H9 (cell line): ENCODE data around the gene COPB2. TPM values are rescaled to one million over a fixed set of nuclear protein-coding genes. Genes with fewer than 3 reads are reported as not detected.

Experiments used
- DNase-seq: peaks from one replicate; pipeline ENCODE4 v3.0.0-alpha.2; 2017
- H2AFZ ChIP-seq: one replicate; pipeline ENCODE4 v1.6.1; 2013; ENCODE audit warnings: mild to moderate bottlenecking, low read length, control low read depth, moderate library complexity
- H2AK5ac ChIP-seq: 2 replicates; pipeline ENCODE4 v1.6.1; 2013; ENCODE audit warnings: low read length, control low read depth, mixed read lengths; ENCODE audit not compliant: insufficient read length
- H2BK120ac ChIP-seq: one replicate; pipeline ENCODE4 v1.6.1; 2013; ENCODE audit warnings: low read depth, mild to moderate bottlenecking, low read length, control low read depth, inconsistent platforms; ENCODE audit not compliant: poor library complexity, severe bottlenecking
- H2BK12ac ChIP-seq: 2 replicates; pipeline ENCODE4 v1.6.1; 2013; ENCODE audit warnings: low read length, control low read depth, mixed read lengths, low read depth; ENCODE audit not compliant: insufficient read length
- H2BK15ac ChIP-seq: 2 replicates; pipeline ENCODE4 v1.6.1; 2013; ENCODE audit warnings: low read depth, low read length, control low read depth
- H2BK20ac ChIP-seq: one replicate; pipeline ENCODE4 v1.6.1; 2013; ENCODE audit warnings: low read depth, mild to moderate bottlenecking, low read length, control low read depth, inconsistent platforms; ENCODE audit not compliant: poor library complexity, severe bottlenecking
- H2BK5ac ChIP-seq: 2 replicates; pipeline ENCODE4 v1.6.1; 2013; ENCODE audit warnings: low read length, control low read depth, mixed read lengths; ENCODE audit not compliant: insufficient read length
- H3K14ac ChIP-seq: 2 replicates; pipeline ENCODE4 v1.6.1; 2013; ENCODE audit warnings: low read length, control low read depth; ENCODE audit not compliant: insufficient read depth
- H3K18ac ChIP-seq: 2 replicates; pipeline ENCODE4 v1.6.1; 2013; ENCODE audit warnings: low read depth, mild to moderate bottlenecking, mixed read lengths, low read length, control low read depth; ENCODE audit not compliant: insufficient read length
- H3K23ac ChIP-seq: 2 replicates; pipeline ENCODE4 v1.6.1; 2013; ENCODE audit warnings: low read length, control low read depth, mixed read lengths, low read depth; ENCODE audit not compliant: insufficient read length
- H3K23me2 ChIP-seq: 2 replicates; pipeline ENCODE4 v1.6.1; 2013; ENCODE audit warnings: low read depth, mild to moderate bottlenecking, mixed read lengths, low read length, control low read depth; ENCODE audit not compliant: insufficient read length, poor library complexity, severe bottlenecking
- H3K27ac ChIP-seq: 2 replicates; pipeline ENCODE4 v1.5.1; 2013; ENCODE audit warnings: low read length, control low read depth, mixed read lengths, low read depth; ENCODE audit not compliant: insufficient read length
- H3K27me3 ChIP-seq: 2 replicates; pipeline ENCODE4 v1.6.1; 2013; ENCODE audit warnings: low read length, control low read depth, inconsistent platforms; ENCODE audit not compliant: insufficient read depth
- H3K4ac ChIP-seq: 2 replicates; pipeline ENCODE4 v1.6.1; 2013; ENCODE audit warnings: low read depth, mild to moderate bottlenecking, control low read depth, inconsistent platforms, low read length, moderate library complexity
- H3K4me1 ChIP-seq: 2 replicates; pipeline ENCODE4 v1.6.1; 2013; ENCODE audit warnings: low read length, control low read depth, inconsistent platforms; ENCODE audit not compliant: insufficient read depth
- H3K4me2 ChIP-seq: 2 replicates; pipeline ENCODE4 v1.6.1; 2013; ENCODE audit warnings: low read length, control low read depth, mixed read lengths; ENCODE audit not compliant: insufficient read length, insufficient read depth
- H3K56ac ChIP-seq: 2 replicates; pipeline ENCODE4 v1.6.1; 2013; ENCODE audit warnings: low read depth, mild to moderate bottlenecking, mixed read lengths, low read length, control low read depth; ENCODE audit not compliant: insufficient read length
- H3K79me1 ChIP-seq: 2 replicates; pipeline ENCODE4 v1.6.1; 2013; ENCODE audit warnings: low read depth, mild to moderate bottlenecking, moderate library complexity, low read length, control low read depth, inconsistent platforms; ENCODE audit not compliant: insufficient read depth, poor library complexity, severe bottlenecking
- H3K79me2 ChIP-seq: 2 replicates; pipeline ENCODE4 v1.6.1; 2013; ENCODE audit warnings: low read length, control low read depth, inconsistent platforms; ENCODE audit not compliant: insufficient read depth
- H3K9ac ChIP-seq: 2 replicates; pipeline ENCODE4 v1.6.1; 2013; ENCODE audit warnings: low read length, control low read depth, mixed read lengths; ENCODE audit not compliant: insufficient read length; ENCODE audit errors: extremely low read depth
- H3K9me3 ChIP-seq: one replicate; pipeline ENCODE4 v1.6.1; 2013; ENCODE audit warnings: low read depth, low read length, inconsistent platforms; ENCODE audit not compliant: control insufficient read depth
- H3T11ph ChIP-seq: one replicate; pipeline ENCODE4 v1.6.1; 2013; ENCODE audit warnings: mild to moderate bottlenecking, low read length, control low read depth, inconsistent platforms
- H4K20me1 ChIP-seq: one replicate; pipeline ENCODE4 v1.6.1; 2013; ENCODE audit not compliant: control insufficient read depth, insufficient read length, insufficient read depth
- H4K5ac ChIP-seq: 2 replicates; pipeline ENCODE4 v1.6.1; 2013; ENCODE audit warnings: low read depth, mild to moderate bottlenecking, mixed read lengths, low read length, control low read depth; ENCODE audit not compliant: insufficient read length
- H4K8ac ChIP-seq: replicated peaks from 2 replicates; pipeline ENCODE4 v1.6.1; 2013; ENCODE audit warnings: low read length, control low read depth, mixed read lengths, low read depth; ENCODE audit not compliant: insufficient read length
- H4K91ac ChIP-seq: 2 replicates; pipeline ENCODE4 v1.6.1; 2013; ENCODE audit warnings: low read depth, mild to moderate bottlenecking, moderate library complexity, mixed read lengths, low read length, control low read depth; ENCODE audit not compliant: insufficient read length
- H3K27ac Mint-ChIP-seq, 3 experiments: 2 replicates in 2 of 3; 3 replicates in 1 of 3; pipeline ENCODE4 v1.8.0; 2020 to 2021; ENCODE audit warnings: mixed read lengths in 3 of 3, mild to moderate bottlenecking in 1 of 3, moderate library complexity in 1 of 3
- H3K27me3 Mint-ChIP-seq: 2 replicates; pipeline ENCODE4 v1.8.0; 2021; ENCODE audit warnings: low read depth, mild to moderate bottlenecking, moderate library complexity, mixed read lengths
- H3K36me3 Mint-ChIP-seq, 3 experiments: 2 replicates in 2 of 3; 3 replicates in 1 of 3; pipeline ENCODE4 v1.8.0; 2020 to 2021; ENCODE audit warnings: low read depth in 3 of 3, mixed read lengths in 3 of 3; ENCODE audit not compliant: insufficient read depth in 1 of 3
- H3K4me1 Mint-ChIP-seq, 2 experiments: 2 replicates each; pipeline ENCODE4 v1.8.0; 2020; ENCODE audit warnings: mixed read lengths in 2 of 2
- H3K4me3 Mint-ChIP-seq, 2 experiments: 2 replicates in 1 of 2; 3 replicates in 1 of 2; pipeline ENCODE4 v1.8.0; 2020 to 2021; ENCODE audit warnings: mild to moderate bottlenecking in 2 of 2, mixed read lengths in 2 of 2, moderate library complexity in 1 of 2
- H3K9me3 Mint-ChIP-seq, 2 experiments: 2 replicates in 1 of 2; 3 replicates in 1 of 2; pipeline ENCODE4 v1.8.0; 2020; ENCODE audit warnings: mild to moderate bottlenecking in 2 of 2, mixed read lengths in 2 of 2, moderate library complexity in 1 of 2
- CTCF ChIP-seq: fragments of 200-600 bp; sonication (generic); conservative IDR thresholded peaks from 3 replicates; pipeline ENCODE4 v1.8.0; 2021; ENCODE audit warnings: antibody characterized with exemption, mild to moderate bottlenecking
- WGBS: extraction: QIAGEN DNeasy Blood & Tissue Kit; methylation state at CpG from one replicate; pipeline ENCODE4 v1.1.7; 2013; ENCODE audit warnings: missing lambda C conversion rate, low lambda C conversion rate, mixed read lengths; ENCODE audit not compliant: insufficient read length; ENCODE audit errors: extremely low coverage; 5-methylcytosine and 5-hydroxymethylcytosine counted together
- total RNA-seq: library from RNA; stranded (reverse); gene quantifications from 2 replicates; pipeline ENCODE4 v1.2.1, GENCODE V29; 2021

The COPB2 gene
- total RNA-seq, 1 experiment from 2014 or later = 121 TPM

- TF ChIP-seq CTCF = no peak
- H3K4me1 Mint-ChIP-seq = peaks cover 17 to 21% of the 10 kb centered on the region in 2 experiments
- no peak overlapping the region for H3K56ac ChIP-seq
These were observed 77.9 kb downstream of the COPB2 start for GRCh38 chr3:139311557-139311956.

More at GRCh38 chr3:139311557-139311956, 77.9 kb downstream of the COPB2 start:
- Histone ChIP-seq H4K91ac (no peak overlapping the region), H2BK15ac (no peak overlapping the region), H3K4me1 (no peaks in the 10 kb centered on the region), H3K23ac (no peak overlapping the region), H3K79me1 (no peaks in the 10 kb centered on the region), H2BK12ac (no peak overlapping the region), H3K4ac (no peak overlapping the region), H3K79me2 (no peaks in the 10 kb centered on the region), H4K8ac (no peak overlapping the region), H2AK5ac (no peak overlapping the region), H2AFZ (no peak overlapping the region), H3K27ac (no peak overlapping the region), H3K18ac (no peak overlapping the region), H3K23me2 (no peaks in the 10 kb centered on the region), H4K5ac (no peak overlapping the region), H2BK5ac (no peak overlapping the region), H4K20me1 (no peaks in the 10 kb centered on the region), H2BK120ac (no peak overlapping the region), H3K14ac (no peak overlapping the region), H3T11ph (no peak overlapping the region), H2BK20ac (no peak overlapping the region), H3K9me3 (no peaks in the 10 kb centered on the region), H3K27me3 (no peaks in the 10 kb centered on the region), H3K4me2 (no peak overlapping the region), H3K9ac (no peak overlapping the region)
- H3K27me3 Mint-ChIP-seq = peaks cover 23% of the 10 kb centered on the region
- H3K27ac Mint-ChIP-seq = no peak overlapping the region
- H3K36me3 Mint-ChIP-seq = no peaks in the 10 kb centered on the region
- no CpG with 5 or more reads among the region's 1 CpG for WGBS
- H3K4me3 Mint-ChIP-seq = no peak overlapping the region
- DNase-seq = no peak
- no peaks in the 10 kb centered on the region for H3K9me3 Mint-ChIP-seq
